KOPT-K1 (cell line): ENCODE measurements around the gene C19orf81.

Source experiments
- H3K27ac ChIP-seq: fragments of 200-600 bp; sonication (generic); 2 replicates; pipeline ENCODE4 v1.5.1; 2016; ENCODE audit warnings: antibody characterized with exemption, mild to moderate bottlenecking, low read depth, low read length; ENCODE audit not compliant: poor library complexity, severe bottlenecking
- H3K36me3 ChIP-seq: fragments of 200-600 bp; sonication (generic); 2 replicates; pipeline ENCODE4 v1.5.1; 2017; ENCODE audit warnings: antibody characterized with exemption, mild to moderate bottlenecking, low read length, moderate library complexity; ENCODE audit not compliant: insufficient read depth
- H3K9me3 ChIP-seq: fragments of 200-600 bp; sonication (generic); 2 replicates; pipeline ENCODE4 v1.5.1; 2017; ENCODE audit warnings: antibody characterized with exemption, low read length, mild to moderate bottlenecking; ENCODE audit not compliant: insufficient read depth, poor library complexity, severe bottlenecking

Gene C19orf81

GRCh38 chr19:50678323-50678722 lies 29.1 kb downstream of the C19orf81 start:
- no peak overlapping the region for H3K27ac ChIP-seq
- H3K36me3 ChIP-seq: no peaks in the 10 kb centered on the region
- H3K9me3 ChIP-seq: no peaks in the 10 kb centered on the region

DNA sequence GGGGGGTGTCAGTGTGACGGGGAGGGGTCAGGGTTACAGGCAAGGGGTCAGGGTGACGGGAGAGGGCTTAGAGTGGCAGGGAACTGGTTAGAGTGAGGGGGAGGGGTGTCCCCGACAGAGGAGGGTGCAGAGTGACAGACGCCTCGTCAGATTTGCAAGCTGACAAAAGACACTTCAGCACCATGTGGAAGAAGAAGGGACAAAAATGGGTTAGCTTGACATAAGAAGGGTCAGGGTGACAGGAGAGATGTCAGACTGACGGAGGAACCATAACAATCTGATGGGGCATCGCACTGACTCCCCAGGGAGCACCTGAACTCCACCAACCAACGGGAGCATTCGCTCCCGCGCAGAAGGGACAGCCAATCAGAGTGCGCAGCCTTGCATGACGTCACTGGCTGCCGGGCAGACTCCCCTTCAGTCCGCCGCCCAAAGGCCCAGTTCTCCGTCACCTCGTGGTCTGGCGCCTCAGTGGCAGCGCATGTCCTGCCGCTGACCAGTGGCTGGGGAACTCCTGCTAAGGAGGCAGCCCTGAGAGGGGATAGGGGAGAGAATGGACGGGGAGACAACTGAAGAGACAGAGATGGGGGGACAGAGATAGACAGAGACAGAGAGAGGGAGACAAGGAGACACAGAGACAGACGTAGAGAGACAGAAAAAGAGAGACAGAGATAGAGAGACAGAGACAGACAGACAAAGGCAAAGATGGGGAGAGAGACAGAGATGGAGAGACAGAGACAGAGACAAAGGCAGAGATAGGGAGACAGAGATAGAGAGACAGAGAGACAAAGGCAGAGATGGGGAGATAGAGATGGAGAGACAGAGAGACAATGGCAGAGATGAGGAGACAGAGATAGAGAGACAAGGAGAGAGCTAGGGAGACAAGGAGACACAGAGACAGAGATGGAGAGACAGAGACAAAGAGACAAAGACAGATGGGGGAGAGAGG lies 30.2 kb downstream of the C19orf81 start:
- H3K9me3 ChIP-seq: no peaks in the 10 kb centered on the region
- no peak overlapping the region for H3K27ac ChIP-seq
- no peaks in the 10 kb centered on the region for H3K36me3 ChIP-seq

GRCh38 chr19:50686310-50687032 lies 37.2 kb downstream of the C19orf81 start:
- H3K36me3 ChIP-seq: no peaks in the 10 kb centered on the region

GRCh38 chr19:50688766-50689165 lies 39.5 kb downstream of the C19orf81 start:
- H3K36me3 ChIP-seq: no peaks in the 10 kb centered on the region
- H3K27ac ChIP-seq: no peak overlapping the region
- no peaks in the 10 kb centered on the region for H3K9me3 ChIP-seq

More at GRCh38 chr19:50686310-50687032, 37.2 kb downstream of the C19orf81 start:
- Histone ChIP-seq H3K27ac (no peak overlapping the region), H3K9me3 (no peaks in the 10 kb centered on the region)

DNA sequence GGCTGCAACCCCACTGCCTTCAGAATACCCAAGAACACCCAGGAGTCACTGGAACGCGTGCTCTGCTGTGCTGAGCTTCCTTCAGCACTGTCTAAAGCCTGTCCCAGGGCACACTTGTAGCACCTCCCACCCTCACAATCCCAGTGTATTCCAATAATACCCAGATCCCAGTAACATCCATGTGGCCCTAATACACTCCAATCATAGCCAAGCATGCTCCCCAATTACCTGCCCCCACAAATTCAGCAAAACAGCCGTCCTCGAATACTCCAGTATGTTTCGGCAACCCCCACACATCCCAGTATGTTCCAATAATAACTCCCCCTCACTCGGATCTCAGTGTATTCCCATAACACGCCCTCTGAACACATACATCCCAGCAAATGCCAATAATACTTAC lies 41.2 kb downstream of the C19orf81 start:
- Histone ChIP-seq H3K27ac (no peak overlapping the region), H3K9me3 (no peaks in the 10 kb centered on the region), H3K36me3 (no peaks in the 10 kb centered on the region)

GRCh38 chr19:50693064-50693975 lies 44.1 kb downstream of the C19orf81 start:
- H3K9me3 ChIP-seq: no peaks in the 10 kb centered on the region
- no peaks in the 10 kb centered on the region for H3K36me3 ChIP-seq
- no peak overlapping the region for H3K27ac ChIP-seq

DNA sequence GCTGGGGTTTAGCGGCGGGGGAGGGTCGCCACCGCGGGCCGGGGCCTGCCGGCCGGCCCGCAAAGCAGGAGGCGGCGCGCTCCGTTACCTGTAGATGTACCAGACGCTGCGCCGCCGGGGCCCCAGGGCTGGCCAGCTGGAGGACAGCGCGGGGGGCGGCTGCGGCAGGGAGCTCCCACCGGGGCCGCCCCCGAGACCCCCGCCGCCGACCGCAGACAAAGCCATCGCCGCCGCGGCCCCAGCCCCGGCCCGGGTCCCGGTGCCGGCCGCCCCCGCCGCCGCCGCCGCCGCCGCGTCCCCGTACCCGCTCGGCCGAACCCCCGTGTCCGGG lies 45.5 kb downstream of the C19orf81 start:
- Histone ChIP-seq H3K27ac (no peak overlapping the region), H3K9me3 (no peaks in the 10 kb centered on the region), H3K36me3 (no peaks in the 10 kb centered on the region)

GRCh38 chr19:50695251-50696093 lies 46.2 kb downstream of the C19orf81 start:
- H3K9me3 ChIP-seq: no peaks in the 10 kb centered on the region
- no peak overlapping the region for H3K27ac ChIP-seq
- no peaks in the 10 kb centered on the region for H3K36me3 ChIP-seq

DNA sequence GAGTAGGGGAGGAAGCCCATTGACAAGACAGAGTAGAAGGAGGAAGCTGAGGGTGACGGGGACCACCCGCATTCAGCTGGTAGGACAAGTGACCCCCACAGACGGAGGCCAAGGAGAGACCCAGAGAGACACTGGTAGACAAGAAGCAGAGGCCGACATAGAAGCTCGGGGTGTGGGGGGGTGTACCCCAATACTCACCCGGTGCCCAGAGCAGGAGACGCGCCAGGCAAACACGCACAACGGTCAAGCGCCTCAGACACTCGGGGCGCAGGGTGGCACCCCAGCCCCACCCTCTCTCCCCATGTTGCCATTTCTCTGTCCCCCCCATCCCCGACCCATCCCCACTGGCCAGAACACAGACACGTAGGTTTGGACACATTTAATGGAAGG lies 46.8 kb downstream of the C19orf81 start:
- Histone ChIP-seq H3K27ac (no peak overlapping the region), H3K36me3 (no peaks in the 10 kb centered on the region), H3K9me3 (no peaks in the 10 kb centered on the region)

DNA sequence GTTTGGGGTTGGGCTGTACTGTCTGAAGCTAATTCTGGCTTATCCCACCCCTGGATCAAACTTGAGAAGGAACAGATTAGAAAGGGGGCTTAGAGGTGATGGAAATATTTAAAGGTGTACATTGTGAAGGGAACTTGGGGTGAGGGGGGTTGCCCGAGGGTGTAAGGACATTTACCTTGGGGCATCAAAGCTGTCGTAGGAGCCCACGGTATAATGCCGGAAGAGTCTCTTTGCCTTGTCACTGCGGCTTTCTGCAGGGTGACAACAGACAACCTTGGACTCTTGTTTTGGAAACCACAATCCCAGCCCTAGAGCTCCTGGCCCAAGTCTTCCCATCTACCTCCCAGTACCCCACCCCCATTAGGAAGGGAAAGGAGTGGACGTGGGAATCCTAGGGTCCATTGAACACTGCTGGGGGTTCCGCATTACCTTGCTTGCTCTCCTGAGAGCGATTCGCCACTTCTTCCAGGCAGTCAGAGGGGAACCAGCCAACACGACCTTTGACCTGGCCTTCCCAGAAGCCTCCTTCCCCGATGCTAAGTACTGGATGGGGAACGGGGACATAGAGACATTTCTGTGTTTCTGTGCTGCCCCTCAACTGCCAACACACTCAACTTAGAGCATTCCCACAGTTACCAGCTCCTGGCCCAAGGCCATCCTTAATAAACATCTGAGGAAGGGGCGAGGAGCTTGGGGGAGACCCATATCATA lies 48.3 kb downstream of the C19orf81 start:
- Histone ChIP-seq H3K9me3 (no peaks in the 10 kb centered on the region), H3K27ac (no peak overlapping the region), H3K36me3 (no peaks in the 10 kb centered on the region)

GRCh38 chr19:50701367-50701985 lies 52.2 kb downstream of the C19orf81 start:
- H3K36me3 ChIP-seq: no peaks in the 10 kb centered on the region
- H3K27ac ChIP-seq: no peak overlapping the region
- no peaks in the 10 kb centered on the region for H3K9me3 ChIP-seq

GRCh38 chr19:50702158-50702870 lies 53.1 kb downstream of the C19orf81 start:
- no peaks in the 10 kb centered on the region for H3K36me3 ChIP-seq
- H3K9me3 ChIP-seq: no peaks in the 10 kb centered on the region
- no peak overlapping the region for H3K27ac ChIP-seq
